GM18858 (cell line): Measurements from ENCODE around the gene SNX24.
A peak's percentile ranks its signal among the peaks of the same experiment; 100 is the strongest.

Experiments used
- ATAC-seq: cut with Tn5 transposase; IDR thresholded peaks from one replicate; pipeline ENCODE4 v1.9.1; 2021; ENCODE audit not compliant: unreplicated experiment

Gene SNX24

GRCh38 chr5:122915717-122916461 lies 70.5 kb downstream of the SNX24 start:
- ATAC-seq, result peak; percentile 99

DNA sequence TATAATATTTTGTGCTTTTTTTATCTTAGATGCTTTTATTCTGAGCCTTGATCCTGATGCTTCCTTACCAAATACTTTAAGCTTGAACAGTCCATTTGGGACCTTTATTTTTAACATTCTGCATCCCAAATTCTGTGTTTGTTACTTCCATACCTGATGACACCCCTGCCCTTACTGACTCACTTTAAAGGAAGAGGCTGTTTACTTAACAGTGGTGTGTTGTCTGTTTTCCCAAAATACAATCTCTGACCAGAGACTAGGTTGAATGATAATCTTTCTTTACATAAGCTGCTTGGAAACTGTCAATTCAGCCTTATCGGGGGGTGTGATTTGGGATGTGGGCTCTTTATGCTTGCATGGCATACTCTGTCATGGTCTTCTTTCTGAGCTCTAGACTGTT lies 71.1 kb downstream of the SNX24 start:
- no peak for ATAC-seq

DNA sequence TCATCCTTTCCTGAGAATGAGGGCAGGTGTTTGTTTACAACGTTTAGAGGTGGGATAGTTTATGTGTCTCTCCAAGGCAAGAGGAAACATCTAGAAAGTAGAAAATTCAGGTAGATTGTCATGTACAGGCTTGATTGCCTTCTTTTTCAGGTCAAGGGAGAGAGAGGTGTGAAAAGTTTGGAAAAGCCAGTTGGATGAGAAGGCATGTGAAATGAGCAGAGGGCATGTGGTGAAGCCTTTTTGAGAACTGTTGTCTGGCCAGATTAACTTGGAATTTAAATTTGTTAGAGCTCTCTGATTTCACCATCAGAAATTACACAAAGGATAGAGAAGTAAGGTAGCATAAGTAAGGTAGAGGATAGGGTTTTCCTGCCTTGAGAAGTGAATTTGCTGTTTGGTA lies 74.6 kb downstream of the SNX24 start:
- no peak for ATAC-seq

DNA sequence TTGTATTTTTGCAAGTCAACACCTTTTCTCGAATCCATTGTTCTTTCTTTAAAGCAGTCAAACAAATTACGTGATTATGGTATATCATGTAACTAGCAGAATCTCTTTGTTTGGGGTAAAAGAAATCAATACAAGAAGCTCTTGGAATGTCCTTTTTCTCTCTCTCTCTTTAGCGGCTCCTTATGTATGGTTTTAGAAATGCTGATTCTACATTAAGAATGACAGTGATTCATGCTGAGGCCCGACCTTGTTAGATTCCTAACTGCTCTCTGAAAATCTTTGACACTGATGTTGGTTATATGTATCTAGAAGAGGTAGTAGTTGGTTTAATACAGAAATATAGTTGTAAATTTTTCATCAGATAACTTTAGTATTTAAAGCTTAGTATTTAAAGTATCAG lies 76.4 kb downstream of the SNX24 start:
- ATAC-seq, result no peak

DNA sequence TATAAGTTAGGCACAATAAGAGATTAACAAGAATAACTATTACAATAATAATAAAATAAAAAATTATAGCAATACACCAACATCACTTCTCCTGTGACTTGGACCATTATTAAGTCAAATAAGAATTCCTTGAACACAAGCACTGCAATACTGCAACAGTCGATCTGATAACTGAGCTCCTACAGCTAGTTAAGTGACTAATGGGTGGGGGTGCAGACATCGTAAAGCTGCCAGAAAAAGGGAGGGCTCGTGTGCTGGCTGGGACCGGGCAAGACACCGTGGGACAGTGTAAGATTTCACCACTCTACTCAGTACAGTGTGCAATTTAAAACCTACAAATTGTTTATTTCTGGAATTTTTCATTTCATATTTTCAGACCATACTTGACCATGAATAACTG lies 78.8 kb downstream of the SNX24 start:
- no peak for ATAC-seq

- no peak for ATAC-seq
These were observed 79.4 kb downstream of the SNX24 start for GRCh38 chr5:122924719-122925395.

GRCh38 chr5:122929001-122929400 lies 83.6 kb downstream of the SNX24 start:
- no peak for ATAC-seq

- ATAC-seq, result no peak
These were observed 84.6 kb downstream of the SNX24 start for GRCh38 chr5:122929980-122930379.

DNA sequence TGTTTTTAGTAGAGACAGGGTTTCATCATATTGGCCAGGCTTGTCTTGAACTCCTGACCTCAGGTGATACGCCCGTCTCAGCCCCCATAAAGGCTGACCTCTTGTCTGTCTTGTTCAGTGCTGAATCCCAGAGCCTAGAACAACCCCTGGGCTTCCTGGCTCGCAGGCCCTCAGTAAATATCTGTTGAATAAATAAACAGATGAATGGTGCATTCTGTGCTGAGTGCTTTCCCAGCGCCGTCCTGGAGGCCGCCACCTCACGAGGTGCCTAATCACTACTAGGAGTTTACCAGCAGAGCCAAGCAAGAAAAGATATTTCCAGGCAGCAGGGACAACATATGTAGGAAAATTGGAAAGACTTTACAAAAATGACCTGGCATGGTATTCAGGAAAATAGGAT lies 88.5 kb downstream of the SNX24 start:
- no peak for ATAC-seq

GRCh38 chr5:122936088-122936487 lies 90.7 kb downstream of the SNX24 start:
- no peak for ATAC-seq

GRCh38 chr5:122937914-122938313 lies 92.5 kb downstream of the SNX24 start:
- no peak for ATAC-seq

- no peak for ATAC-seq
These were observed 95.5 kb downstream of the SNX24 start for GRCh38 chr5:122940890-122941289.

- no peak for ATAC-seq
These were observed 96.3 kb downstream of the SNX24 start for GRCh38 chr5:122941737-122942136.

DNA sequence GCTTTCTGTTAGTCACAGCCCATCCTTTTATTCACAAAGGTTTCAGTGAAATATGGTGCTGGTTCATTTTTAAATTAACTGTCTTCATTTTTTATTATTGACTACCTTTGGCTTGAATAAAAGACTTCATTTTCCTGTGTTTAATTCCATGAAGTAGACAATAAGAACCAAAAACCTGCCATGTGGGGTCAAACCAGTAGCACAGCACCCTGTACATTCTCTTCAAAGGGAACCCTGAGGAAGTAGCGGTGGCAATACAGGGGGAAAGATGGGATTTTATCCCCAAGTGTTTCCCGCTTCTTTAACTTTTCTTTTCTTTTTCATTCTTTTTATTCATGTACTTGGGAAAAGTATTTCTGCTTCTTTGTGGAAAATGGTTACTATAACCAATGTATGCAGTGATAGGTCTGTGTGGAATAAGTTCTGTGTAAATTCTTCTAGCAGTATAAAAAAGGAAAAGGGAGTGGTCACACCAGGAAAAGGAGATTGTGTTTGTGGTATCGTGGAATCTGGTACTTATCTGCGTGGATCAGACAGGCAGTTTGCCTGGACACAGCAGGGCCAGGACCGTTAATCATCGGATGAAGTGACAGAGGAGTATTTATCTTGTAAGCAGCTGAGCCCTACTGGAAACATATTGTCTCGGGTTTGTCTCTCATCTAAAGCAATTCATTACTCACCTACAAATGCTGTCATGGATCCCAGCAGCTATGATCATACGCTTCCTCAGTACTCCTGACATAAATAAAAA lies 96.9 kb downstream of the SNX24 start:
- no peak for ATAC-seq

DNA sequence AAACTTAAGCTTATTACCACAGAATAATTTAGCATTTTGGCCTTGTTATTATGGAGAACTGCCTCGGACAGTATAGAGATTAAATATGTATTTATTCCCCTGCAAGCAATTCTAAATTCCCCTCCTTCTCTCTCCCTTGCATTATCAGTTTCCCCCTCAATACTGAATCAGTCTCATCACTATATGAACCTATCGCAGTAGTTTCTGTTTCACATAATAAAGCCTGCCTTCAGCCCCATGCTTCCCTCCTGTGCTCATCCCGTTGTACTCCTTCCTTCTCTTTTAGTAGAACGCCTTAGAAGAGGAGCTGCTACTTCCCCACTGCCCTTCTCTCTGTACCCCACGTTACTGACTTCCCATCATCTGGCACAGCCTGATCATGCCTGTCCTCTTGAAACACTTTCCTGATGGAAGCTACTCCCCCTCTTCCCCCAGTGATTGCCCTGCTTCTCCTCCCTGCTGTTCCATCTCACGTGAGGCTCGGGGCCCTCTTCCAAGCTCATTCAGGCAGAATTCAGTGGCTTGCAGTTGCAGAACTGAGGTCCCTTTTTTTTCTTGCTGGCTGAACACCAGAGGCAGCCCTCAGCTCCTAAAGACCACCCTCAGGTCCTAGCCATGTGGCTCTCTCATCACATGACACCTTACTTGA lies 97.8 kb downstream of the SNX24 start:
- ATAC-seq, result no peak

DNA sequence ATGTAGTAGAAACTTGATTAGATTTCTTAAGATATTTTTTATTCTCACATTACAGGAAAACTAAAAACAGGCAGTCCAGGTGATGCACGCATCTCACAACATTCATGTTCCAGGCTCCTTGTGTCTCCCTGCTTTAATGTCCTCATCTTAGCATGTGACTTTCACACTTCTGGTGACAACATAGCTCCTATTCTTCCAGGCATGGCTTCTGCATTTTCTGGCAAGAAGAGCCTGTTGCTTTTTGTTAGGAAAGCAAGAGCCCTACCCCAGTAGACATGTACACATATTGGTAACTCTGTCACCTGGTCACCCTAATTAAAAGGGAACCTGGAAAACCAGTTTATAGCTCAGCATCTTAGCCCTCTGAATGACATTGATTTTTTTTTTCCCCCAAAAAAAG lies 98.6 kb downstream of the SNX24 start:
- ATAC-seq, result no peak

GRCh38 chr5:122947372-122947771 lies 102.0 kb downstream of the SNX24 start:
- no peak for ATAC-seq

DNA sequence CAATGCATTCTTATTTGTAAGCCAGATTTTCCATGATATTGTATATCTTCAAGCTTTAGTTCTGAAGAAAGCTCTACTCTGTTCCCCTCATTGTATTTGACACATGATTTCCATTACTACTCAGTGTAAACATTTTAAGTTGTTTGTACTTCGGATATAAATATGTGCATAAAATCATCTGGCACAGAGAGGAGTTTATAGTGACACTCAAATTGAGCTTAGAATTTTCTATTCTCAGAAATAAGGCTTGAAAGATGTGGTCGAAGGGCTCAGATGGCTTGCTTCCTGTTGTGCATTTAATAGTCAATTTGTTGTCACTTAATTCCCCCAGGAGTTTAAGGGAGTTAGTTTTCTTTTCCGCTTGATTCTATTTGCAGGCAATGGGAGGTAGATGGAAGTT lies 102.4 kb downstream of the SNX24 start:
- no peak for ATAC-seq

DNA sequence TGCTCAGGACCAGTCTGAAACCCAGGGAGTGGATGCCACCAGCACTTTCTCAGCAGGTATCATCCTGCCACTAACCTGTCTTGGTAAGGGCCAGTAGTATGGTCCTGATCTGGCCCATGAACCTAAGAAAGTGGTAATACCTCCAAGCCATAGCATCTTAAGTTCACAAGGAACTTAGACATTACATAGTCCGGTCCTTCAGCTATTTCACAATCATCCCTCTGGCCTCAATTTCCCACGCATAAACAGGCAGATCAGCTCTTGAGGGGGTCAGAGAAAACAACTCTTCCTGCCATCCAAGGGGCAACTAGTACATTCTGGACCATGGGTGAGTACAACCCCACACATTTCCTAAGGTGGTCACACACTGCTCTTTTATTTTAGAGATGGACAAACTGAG lies 102.9 kb downstream of the SNX24 start:
- ATAC-seq, result no peak

GRCh38 chr5:122951658-122952057 lies 106.2 kb downstream of the SNX24 start:
- ATAC-seq, result no peak

GRCh38 chr5:122954719-122955118 lies 109.3 kb downstream of the SNX24 start:
- ATAC-seq, result no peak

DNA sequence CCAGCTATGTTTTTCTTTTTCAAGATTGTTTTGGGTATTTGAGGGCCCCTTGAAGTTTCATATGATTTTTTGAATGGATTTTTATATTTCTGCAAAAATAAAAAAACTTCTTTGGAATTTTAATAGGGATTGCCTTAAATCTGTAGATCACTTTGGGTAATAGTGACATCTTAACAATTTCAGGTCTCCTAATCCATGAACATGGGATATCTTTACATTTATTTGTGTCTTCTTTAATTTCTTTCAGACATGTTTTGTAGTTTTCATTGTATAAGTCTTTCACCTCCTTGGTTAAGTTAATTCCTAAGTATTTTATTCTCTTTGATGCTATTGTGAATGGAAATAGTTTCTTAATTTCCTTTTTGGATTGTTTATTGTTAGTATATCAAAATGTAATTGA lies 112.0 kb downstream of the SNX24 start:
- no peak for ATAC-seq
